Superior temporal gyrus (tissue), 1 donor: ENCODE data around the gene SP100.
"Not testable (repeated sequence)": the region's sequence is repeated elsewhere in the genome, so short reads cannot be mapped to it uniquely, and the experiment has no call there.

Experiments
- DNase-seq: peaks from one replicate; pipeline ENCODE4 v3.0.0-alpha.2; 2016; ENCODE audit errors: extremely low spot score

SP100 gene

GRCh38 chr2:230457793-230458192, 41.8 kb downstream of the SP100 start:
- DNase-seq, result no peak

GRCh38 chr2:230459216-230459615, 43.2 kb downstream of the SP100 start:
- DNase-seq, result no peak

DNA sequence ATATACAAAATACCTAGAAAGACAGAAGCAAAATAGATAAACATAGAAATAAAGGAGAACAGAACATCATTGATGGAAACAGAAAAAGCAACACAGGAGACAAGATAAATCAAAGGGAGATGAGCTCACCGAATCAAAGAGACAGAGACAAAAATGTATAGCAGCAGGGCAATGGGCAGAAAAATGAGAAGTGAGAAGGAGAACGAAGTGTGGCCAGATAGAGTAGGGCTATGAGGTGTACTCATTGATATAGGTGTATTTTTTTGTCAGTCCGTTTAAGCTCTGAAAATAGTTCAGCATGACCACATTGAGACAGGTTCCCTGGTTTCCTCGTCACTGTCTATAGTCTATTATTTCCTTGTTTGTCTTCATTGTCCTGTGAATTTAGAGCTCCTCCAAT, 55.1 kb downstream of the SP100 start:
- no peak for DNase-seq

- no peak for DNase-seq
These were observed 56.6 kb downstream of the SP100 start for GRCh38 chr2:230472621-230473018.

GRCh38 chr2:230473378-230473777, 57.4 kb downstream of the SP100 start:
- no peak for DNase-seq

GRCh38 chr2:230475143-230475542, 59.1 kb downstream of the SP100 start:
- no peak for DNase-seq

GRCh38 chr2:230485801-230486341, 69.9 kb downstream of the SP100 start:
- no peak for DNase-seq

GRCh38 chr2:230491219-230491618, 75.2 kb downstream of the SP100 start:
- not testable (repeated sequence) for DNase-seq

GRCh38 chr2:230492107-230492506, 76.1 kb downstream of the SP100 start:
- DNase-seq, result no peak

- DNase-seq, result no peak
These were observed 79.0 kb downstream of the SP100 start for GRCh38 chr2:230494980-230495379.

DNA sequence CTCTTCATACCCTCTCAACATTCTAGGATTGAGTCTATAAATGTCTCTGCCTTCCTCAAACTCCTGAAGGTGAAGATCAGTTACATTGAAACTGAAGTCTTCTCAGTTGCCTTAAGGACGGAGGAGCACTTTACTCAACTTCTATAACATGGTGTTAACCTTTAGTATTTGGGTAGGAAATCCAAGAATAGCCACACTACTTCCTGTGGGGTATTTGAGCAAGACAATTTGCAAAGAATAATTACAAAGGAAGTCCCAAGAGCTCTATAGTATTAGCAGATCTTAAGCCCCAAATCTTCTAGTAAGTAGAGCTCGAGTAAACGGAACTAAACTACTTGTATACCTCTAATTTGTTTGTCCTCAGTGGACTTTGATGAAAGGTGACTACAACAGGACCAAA, 80.9 kb downstream of the SP100 start:
- no peak for DNase-seq

DNA sequence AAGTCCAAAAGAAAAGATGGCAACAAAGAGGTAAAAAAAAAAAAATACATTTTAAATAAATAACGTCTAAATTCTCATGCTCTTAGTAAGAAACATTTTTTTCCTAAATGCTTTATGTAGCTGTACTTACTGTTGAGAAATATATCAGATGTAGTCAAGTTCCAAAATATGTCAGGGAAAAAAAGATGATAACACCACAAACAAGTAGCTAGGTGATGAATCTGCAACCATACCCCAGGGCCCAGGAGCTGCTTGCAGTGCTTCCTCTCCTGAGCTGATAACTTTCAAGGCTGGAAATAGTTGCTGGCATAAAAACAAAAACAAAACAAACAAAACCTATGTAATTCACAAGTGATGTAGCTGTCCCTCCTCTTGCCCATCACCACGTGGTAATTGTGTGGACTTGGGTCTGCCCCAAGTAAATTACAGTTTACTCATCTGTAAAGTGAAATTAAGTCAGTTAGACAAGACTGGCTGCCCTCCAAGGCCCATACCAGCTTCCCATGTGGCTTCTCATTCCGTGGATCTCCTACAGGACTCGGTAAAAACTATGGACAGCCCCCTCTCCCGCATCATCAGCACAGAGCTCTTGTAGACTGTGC, 82.6 kb downstream of the SP100 start:
- DNase-seq, result no peak

DNA sequence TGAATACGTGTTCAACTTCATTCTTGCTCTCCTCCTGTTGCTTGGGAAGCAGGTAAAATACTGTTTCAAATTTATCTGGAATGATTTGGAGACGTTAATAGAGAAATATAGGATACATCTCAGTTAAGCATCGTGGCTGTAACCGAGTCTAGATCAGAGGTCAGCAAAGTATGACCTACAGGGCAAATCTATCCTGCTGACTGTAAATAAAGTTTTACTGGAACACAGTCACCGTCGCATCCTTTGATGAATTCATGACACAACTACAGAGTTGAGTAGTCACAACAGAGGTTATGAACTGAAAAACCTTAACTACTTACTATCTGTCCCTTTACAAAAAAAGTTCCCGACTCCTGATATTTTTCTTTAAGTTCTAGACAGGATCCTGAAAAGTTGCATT, 86.6 kb downstream of the SP100 start:
- DNase-seq, result no peak

DNA sequence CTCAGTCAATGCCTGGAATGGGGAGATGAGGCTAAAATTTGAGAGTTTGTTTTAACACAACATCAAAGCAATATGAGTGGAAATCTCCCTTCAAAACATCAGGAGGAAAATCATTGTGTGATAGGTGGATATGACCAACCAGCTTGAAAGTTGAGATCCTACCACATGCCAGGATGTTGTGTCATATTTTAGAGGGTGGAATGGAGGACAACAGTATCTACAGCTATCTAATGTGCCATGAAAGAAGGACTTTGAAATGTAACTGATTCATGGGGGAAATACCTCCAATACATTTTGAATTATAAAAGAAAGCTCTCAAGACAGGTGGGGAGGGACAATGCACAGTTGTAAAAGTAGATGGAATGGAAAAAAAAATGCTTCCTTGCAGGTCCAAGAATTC, 87.8 kb downstream of the SP100 start:
- DNase-seq, result no peak

DNA sequence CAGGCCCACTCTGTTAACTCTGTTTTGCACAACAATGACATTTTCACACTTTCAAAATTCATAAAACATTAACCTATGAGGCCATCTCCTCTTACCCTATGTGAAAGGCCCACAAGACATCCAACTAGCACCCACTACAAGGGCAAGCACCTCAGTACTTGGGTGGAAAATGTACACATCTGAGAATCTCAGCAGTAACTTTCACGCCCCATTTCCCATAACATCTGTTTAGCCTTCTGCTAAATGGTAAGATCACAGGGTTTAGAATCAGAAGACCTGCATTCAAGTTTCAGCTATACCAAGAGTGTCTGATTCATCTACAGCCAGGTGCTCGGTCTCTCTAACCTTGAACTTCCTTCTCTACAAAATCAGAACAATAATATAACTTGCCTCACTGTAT, 89.2 kb downstream of the SP100 start:
- DNase-seq, result no peak

- no peak for DNase-seq
These were observed 97.2 kb downstream of the SP100 start for GRCh38 chr2:230512955-230513748.

- no peak for DNase-seq
These were observed 104.3 kb downstream of the SP100 start for GRCh38 chr2:230520061-230520874.

- no peak for DNase-seq
These were observed 104.8 kb downstream of the SP100 start for GRCh38 chr2:230520875-230521155.

DNA sequence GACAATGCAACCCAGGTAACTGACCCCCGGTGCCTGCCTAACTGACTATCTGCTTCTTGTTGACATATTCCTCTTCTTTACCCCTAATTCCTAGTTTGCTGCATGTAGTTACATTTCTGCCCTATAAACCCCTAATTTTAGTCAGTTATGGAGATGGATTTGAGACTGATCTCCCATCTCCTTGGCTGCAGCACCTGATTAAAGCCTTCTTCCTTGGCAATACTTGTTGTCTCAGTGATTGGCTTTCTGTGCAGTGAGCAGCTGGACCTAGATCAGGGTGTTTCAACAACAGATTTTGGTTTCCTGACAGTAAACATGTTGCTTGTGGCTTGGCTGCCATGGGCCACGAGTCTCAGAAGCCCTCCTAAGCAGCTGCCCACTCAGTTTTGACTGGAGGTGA, 105.4 kb downstream of the SP100 start:
- no peak for DNase-seq

DNA sequence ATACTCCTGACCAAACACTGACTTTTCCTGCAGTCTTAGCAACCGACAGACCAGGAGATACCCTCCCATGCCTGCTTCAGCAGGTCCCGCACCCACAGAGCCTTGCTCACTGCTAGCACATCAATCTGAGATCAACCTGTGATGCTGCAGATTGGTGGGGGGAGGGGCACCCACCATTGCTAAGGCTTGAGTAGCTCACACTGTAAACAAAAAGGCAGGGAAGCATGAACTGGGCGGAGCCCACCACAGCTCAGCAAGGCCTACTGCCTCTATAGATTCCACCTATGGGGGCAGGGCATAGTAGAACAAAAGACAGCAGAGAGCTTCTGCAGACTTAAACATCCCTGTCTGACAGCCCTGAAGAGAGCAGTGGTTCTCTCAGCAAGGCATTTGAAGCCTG, 109.7 kb downstream of the SP100 start:
- DNase-seq, result no peak

GRCh38 chr2:230537531-230537976, 121.6 kb downstream of the SP100 start:
- no peak for DNase-seq

DNA sequence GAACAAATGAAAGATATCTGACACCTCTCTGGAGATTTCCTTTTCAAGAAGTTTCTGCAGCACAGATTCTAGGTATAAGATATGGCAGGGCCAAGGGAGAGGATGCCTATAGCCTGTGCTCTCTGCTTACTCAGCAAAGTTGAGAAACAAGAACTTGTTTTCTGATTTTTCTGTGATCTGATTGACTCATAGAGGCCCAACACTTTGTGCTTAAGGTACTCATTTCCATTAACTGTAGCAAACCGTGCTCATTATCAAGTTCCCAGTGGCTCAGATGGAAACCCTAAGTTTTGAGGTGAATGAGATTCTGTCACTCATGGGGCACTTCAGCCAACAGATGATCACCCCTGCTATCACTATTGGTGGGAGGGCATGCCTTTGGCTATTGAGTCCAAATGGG, 124.3 kb downstream of the SP100 start:
- DNase-seq, result no peak

GRCh38 chr2:230541934-230542380, 126.0 kb downstream of the SP100 start:
- no peak for DNase-seq
